ENCODE results near the gene SKOR1. TPM values are rescaled to one million over a fixed set of nuclear protein-coding genes. Genes with fewer than 3 reads are reported as not detected.

Gene SKOR1
- total and polyA plus RNA-seq, 2 of the 8 experiments (the other 6 are each of a cell fraction or from before 2014, with no cell fraction given) = 0.03 to 0.11 TPM

DNA sequence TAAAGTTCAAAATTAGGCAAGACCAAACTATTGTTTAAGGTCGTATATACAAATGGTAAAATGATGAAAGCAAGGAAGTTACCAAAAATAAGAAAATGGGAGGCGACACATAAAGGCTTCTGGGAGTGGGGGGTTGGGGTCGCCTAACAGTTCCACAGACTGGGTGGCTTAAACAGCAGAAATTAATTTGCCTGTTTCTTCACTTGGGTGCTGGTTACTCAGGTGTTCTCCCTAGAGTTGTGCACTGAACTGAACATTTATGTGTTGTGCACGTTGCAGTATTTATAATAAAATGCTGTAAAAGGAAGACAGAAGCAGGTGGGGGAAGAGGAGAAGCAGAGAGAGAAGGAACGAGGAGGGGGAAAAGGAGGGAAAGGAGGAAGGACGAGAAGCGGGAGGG is 25.0 kb downstream of the SKOR1 start (continued):
- TF ChIP-seq, protein P1, sequence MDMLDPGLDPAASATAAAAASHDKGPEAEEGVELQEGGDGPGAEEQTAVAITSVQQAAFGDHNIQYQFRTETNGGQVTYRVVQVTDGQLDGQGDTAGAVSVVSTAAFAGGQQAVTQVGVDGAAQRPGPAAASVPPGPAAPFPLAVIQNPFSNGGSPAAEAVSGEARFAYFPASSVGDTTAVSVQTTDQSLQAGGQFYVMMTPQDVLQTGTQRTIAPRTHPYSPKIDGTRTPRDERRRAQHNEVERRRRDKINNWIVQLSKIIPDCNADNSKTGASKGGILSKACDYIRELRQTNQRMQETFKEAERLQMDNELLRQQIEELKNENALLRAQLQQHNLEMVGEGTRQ (IDR thresholded peaks at IDR 0.05; ENCODE audit: low read length) = no peak
